ENCODE results near the gene PANK4.

Gene PANK4

GRCh38 chr1:2508751-2509150 lies 17.6 kb downstream of the PANK4 start:
- no peak for DNase-seq

GRCh38 chr1:2508180-2508579 lies 18.2 kb downstream of the PANK4 start:
- DNase-seq, result no peak

GRCh38 chr1:2507744-2508155 lies 18.6 kb downstream of the PANK4 start:
- DNase-seq, result no peak

- DNase-seq, result no peak
Measured at GRCh38 chr1:2506901-2507565, 19.4 kb downstream of the PANK4 start.

GRCh38 chr1:2506007-2506860 lies 20.2 kb downstream of the PANK4 start:
- DNase-seq, result no peak

- no peak for DNase-seq
Measured at GRCh38 chr1:2505461-2505994, 20.9 kb downstream of the PANK4 start.

GRCh38 chr1:2504949-2505272 lies 21.5 kb downstream of the PANK4 start:
- DNase-seq, result no peak

GRCh38 chr1:2504225-2504948 lies 22.0 kb downstream of the PANK4 start:
- DNase-seq, result no peak

- no peak for DNase-seq
Measured at GRCh38 chr1:2503554-2504224, 22.7 kb downstream of the PANK4 start.

- DNase-seq, result no peak
Measured at GRCh38 chr1:2502661-2503553, 23.5 kb downstream of the PANK4 start.

- DNase-seq, result no peak
Measured at GRCh38 chr1:2502210-2502609, 24.2 kb downstream of the PANK4 start.

GRCh38 chr1:2501820-2502119 lies 24.6 kb downstream of the PANK4 start:
- DNase-seq, result no peak

- no peak for DNase-seq
Measured at GRCh38 chr1:2501041-2501819, 25.2 kb downstream of the PANK4 start.

GRCh38 chr1:2499986-2500596 lies 26.3 kb downstream of the PANK4 start:
- no peak for DNase-seq

- no peak for DNase-seq
Measured at GRCh38 chr1:2499260-2499659, 27.1 kb downstream of the PANK4 start.

- no peak for DNase-seq
Measured at GRCh38 chr1:2498648-2499047, 27.7 kb downstream of the PANK4 start.

GRCh38 chr1:2497891-2498290 lies 28.5 kb downstream of the PANK4 start:
- DNase-seq, result no peak

- DNase-seq, result no peak
Measured at GRCh38 chr1:2496746-2497145, 29.6 kb downstream of the PANK4 start.

- DNase-seq, result no peak
Measured at GRCh38 chr1:2496087-2496622, 30.2 kb downstream of the PANK4 start.

- no peak for DNase-seq
Measured at GRCh38 chr1:2495546-2495945, 30.9 kb downstream of the PANK4 start.

- no peak for DNase-seq
Measured at GRCh38 chr1:2495026-2495425, 31.4 kb downstream of the PANK4 start.

Data from NCI-H1436 (cell line).